WERI-Rb-1 (cell line): ENCODE measurements around the gene ANAPC5.

Experiments
- DNase-seq: peaks from one replicate; pipeline ENCODE4 v3.0.0-alpha.2; 2020
- H3K27ac ChIP-seq: fragments of 250-450 bp; sonication (Bioruptor Pico); 2 replicates; pipeline ENCODE4 v1.5.1; 2020; ENCODE audit warnings: mild to moderate bottlenecking, moderate library complexity
- H3K27me3 ChIP-seq: fragments of 250-450 bp; sonication (Bioruptor Pico); 2 replicates; pipeline ENCODE4 v1.5.1; 2021; ENCODE audit warnings: mild to moderate bottlenecking, low read depth, moderate library complexity; ENCODE audit not compliant: insufficient read depth, severe bottlenecking
- H3K36me3 ChIP-seq: fragments of 250-450 bp; sonication (Bioruptor Pico); 2 replicates; pipeline ENCODE4 v1.5.1; 2020; ENCODE audit warnings: mild to moderate bottlenecking, moderate library complexity
- H3K4me3 ChIP-seq: 2 replicates; pipeline ENCODE4 v1.5.1; 2011; ENCODE audit warnings: low read depth, mild to moderate bottlenecking, control low read depth, low read length
- H3K9me3 ChIP-seq: fragments of 250-450 bp; sonication (Bioruptor Pico); 2 replicates; pipeline ENCODE4 v1.5.1; 2021; ENCODE audit warnings: mild to moderate bottlenecking, moderate library complexity; ENCODE audit not compliant: severe bottlenecking
- CTCF ChIP-seq: IDR thresholded peaks from 2 replicates; pipeline ENCODE4 v1.5.1; 2011; ENCODE audit warnings: low read depth, mild to moderate bottlenecking, control low read depth, inconsistent platforms, low read length

ANAPC5 gene, protein sequence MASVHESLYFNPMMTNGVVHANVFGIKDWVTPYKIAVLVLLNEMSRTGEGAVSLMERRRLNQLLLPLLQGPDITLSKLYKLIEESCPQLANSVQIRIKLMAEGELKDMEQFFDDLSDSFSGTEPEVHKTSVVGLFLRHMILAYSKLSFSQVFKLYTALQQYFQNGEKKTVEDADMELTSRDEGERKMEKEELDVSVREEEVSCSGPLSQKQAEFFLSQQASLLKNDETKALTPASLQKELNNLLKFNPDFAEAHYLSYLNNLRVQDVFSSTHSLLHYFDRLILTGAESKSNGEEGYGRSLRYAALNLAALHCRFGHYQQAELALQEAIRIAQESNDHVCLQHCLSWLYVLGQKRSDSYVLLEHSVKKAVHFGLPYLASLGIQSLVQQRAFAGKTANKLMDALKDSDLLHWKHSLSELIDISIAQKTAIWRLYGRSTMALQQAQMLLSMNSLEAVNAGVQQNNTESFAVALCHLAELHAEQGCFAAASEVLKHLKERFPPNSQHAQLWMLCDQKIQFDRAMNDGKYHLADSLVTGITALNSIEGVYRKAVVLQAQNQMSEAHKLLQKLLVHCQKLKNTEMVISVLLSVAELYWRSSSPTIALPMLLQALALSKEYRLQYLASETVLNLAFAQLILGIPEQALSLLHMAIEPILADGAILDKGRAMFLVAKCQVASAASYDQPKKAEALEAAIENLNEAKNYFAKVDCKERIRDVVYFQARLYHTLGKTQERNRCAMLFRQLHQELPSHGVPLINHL

GRCh38 chr12:121351820-121352681, at the start of gene ANAPC5:
TSS of gene ANAPC5 (minus strand) at chr12:121352411. CDS start at chr12:121352340, 71 bp downstream.
- Histone ChIP-seq H3K27me3 (no peaks in the 10 kb centered on the region), H3K9me3 (no peaks in the 10 kb centered on the region), H3K36me3 (peaks cover 23% of the 10 kb centered on the region), H3K27ac (peak within 1 kb of the TSS; percentile 88), H3K4me3 (peak within 1 kb of the TSS; percentile 78)
- DNase-seq = peak; percentile 97
- TF ChIP-seq CTCF = no peak

GRCh38 chr12:121400332-121401139, 48.3 kb upstream of the ANAPC5 start:
- Histone ChIP-seq H3K27ac (peak overlapping the region; percentile 92), H3K9me3 (no peaks in the 10 kb centered on the region), H3K4me3 (peak overlapping the region; percentile 76), H3K27me3 (no peaks in the 10 kb centered on the region), H3K36me3 (peaks cover 21% of the 10 kb centered on the region)
- peak; percentile 33 for DNase-seq
- no peak for TF ChIP-seq CTCF

GRCh38 chr12:121399391-121400331, 47.5 kb upstream of the ANAPC5 start, which contains the start of gene RNF34:
TSS of gene RNF34 (plus strand) at chr12:121400118. CDS start at chr12:121400213, 95 bp downstream.
- peak within 1 kb of the TSS; percentile 92 for H3K27ac ChIP-seq
- H3K36me3 ChIP-seq = peaks cover 13% of the 10 kb centered on the region
- peak within 1 kb of the TSS; percentile 76 for H3K4me3 ChIP-seq
- H3K27me3 ChIP-seq = no peaks in the 10 kb centered on the region
- H3K9me3 ChIP-seq = no peaks in the 10 kb centered on the region
- peak; percentile 99 for DNase-seq
- no peak for TF ChIP-seq CTCF

DNA sequence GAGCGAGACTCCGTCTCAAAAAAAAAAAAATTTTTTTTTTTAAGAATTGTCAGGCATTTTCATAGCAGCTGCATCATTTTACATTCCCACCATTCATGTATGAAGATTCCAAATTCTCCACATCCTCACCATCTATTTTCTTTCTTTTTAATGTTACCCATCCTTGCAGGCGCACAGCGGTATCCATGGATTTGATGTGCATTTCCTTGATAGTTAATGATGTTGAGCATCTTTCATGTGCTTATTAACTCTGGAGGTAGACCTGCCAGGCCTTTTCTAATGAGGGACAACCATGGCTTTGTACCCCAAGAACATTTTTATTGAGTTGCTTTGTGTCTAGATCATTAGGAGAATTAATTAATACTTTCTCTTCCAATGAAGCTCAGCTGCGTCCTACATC, 46.1 kb upstream of the ANAPC5 start:
- H3K36me3 ChIP-seq = peaks cover 6% of the 10 kb centered on the region; the same call in 1 of the 2 replicates
- no peak overlapping the region for H3K27ac ChIP-seq
- no peak for DNase-seq
- no peak overlapping the region for H3K4me3 ChIP-seq
- no peaks in the 10 kb centered on the region for H3K9me3 ChIP-seq
- no peaks in the 10 kb centered on the region for H3K27me3 ChIP-seq
- no peak for TF ChIP-seq CTCF
